K562 (cell line): ENCODE data around the gene RAB14. TPM values are rescaled to one million over a fixed set of nuclear protein-coding genes. Genes with fewer than 3 reads are reported as not detected.
A peak's percentile ranks its signal among the peaks of the same experiment; 100 is the strongest.

Source experiments
- BACH1 ChIP-seq: fragments of 200-800 bp; sonication (Bioruptor generic); IDR thresholded peaks from 2 replicates; pipeline ENCODE4 v1.6.1; 2016; ENCODE audit warnings: missing genetic modification characterization, missing compliant biosample characterization
- CXXC5 ChIP-seq: fragments of 250-450 bp; sonication (Bioruptor Pico); IDR thresholded peaks from 2 replicates; pipeline ENCODE4 v1.8.0; 2022; ENCODE audit warnings: inconsistent platforms, mild to moderate bottlenecking, moderate library complexity
- ELF1 ChIP-seq: fragments of 200-800 bp; sonication (Bioruptor generic); IDR thresholded peaks from 2 replicates; pipeline ENCODE4 v1.6.1; 2016; ENCODE audit warnings: missing genetic modification characterization, missing compliant biosample characterization
- GABPA ChIP-seq: fragments of 200-800 bp; sonication (Bioruptor generic); conservative IDR thresholded peaks from 2 replicates; pipeline ENCODE4 v1.6.1; 2016; ENCODE audit warnings: low read depth, missing genetic modification characterization, missing compliant biosample characterization
- GATAD2B ChIP-seq: fragments of 450-650 bp; IDR thresholded peaks from 2 replicates; pipeline ENCODE4 v1.6.1; 2017; ENCODE audit warnings: mild to moderate bottlenecking, borderline replicate concordance
- HDAC2 ChIP-seq: fragments of 450-650 bp; IDR thresholded peaks from 2 replicates; pipeline ENCODE4 v1.6.1; 2016; ENCODE audit warnings: mild to moderate bottlenecking
- KDM1A ChIP-seq, 2 experiments: fragments of 450-650 bp; IDR thresholded peaks; 2 replicates each; pipeline ENCODE4 v1.6.1; 2016; ENCODE audit warnings: mild to moderate bottlenecking in 2 of 2
- MAFF ChIP-seq: IDR thresholded peaks from 2 replicates; pipeline ENCODE4 v1.6.1; 2012; ENCODE audit warnings: low read length, improper control_type of control experiment
- PTTG1 ChIP-seq: fragments of 450-650 bp; IDR thresholded peaks from 2 replicates; pipeline ENCODE4 v1.6.1; 2016; ENCODE audit warnings: low read depth, mild to moderate bottlenecking, missing genetic modification characterization, missing compliant biosample characterization
- REST ChIP-seq, 2 experiments: fragments of 450-650 bp; formaldehyde crosslinking in 1 of 2; IDR thresholded peaks; 2 replicates each; pipeline versions ENCODE4 v1.4.0 to v1.6.1; 2014 to 2020; ENCODE audit warnings: mild to moderate bottlenecking in 2 of 2, borderline replicate concordance in 1 of 2, low read depth in 1 of 2
- SFPQ ChIP-seq: fragments of 200-400 bp; formaldehyde crosslinking; IDR thresholded peaks from 2 replicates; pipeline ENCODE4 v1.6.1; 2017; ENCODE audit warnings: mild to moderate bottlenecking, low read depth, low read length, moderate library complexity
- SMARCA4 ChIP-seq: fragments of 450-650 bp; IDR thresholded peaks from 2 replicates; pipeline ENCODE4 v1.6.1; 2016
- SREBF1 ChIP-seq: fragments of 150-350 bp; IDR thresholded peaks from 2 replicates; pipeline ENCODE4 v1.6.1; 2014; ENCODE audit warnings: antibody characterized with exemption, low read depth, low read length, borderline replicate concordance
- TBL1XR1 ChIP-seq, 2 experiments: IDR thresholded peaks; 2 replicates each; pipeline ENCODE4 v1.6.1; 2012; ENCODE audit warnings: improper control_type of control experiment in 2 of 2, low read length in 2 of 2, mild to moderate bottlenecking in 1 of 2
- ZBTB17 ChIP-seq: fragments of 450-650 bp; formaldehyde crosslinking; IDR thresholded peaks from 2 replicates; pipeline ENCODE4 v1.4.0; 2020; ENCODE audit warnings: mild to moderate bottlenecking
- ZKSCAN3 ChIP-seq: fragments of 250-450 bp; sonication (Bioruptor Pico); IDR thresholded peaks from 2 replicates; pipeline ENCODE4 v1.4.0; 2020
- ZNF644 ChIP-seq: fragments of 200-800 bp; sonication (Bioruptor generic); IDR thresholded peaks from 2 replicates; pipeline ENCODE4 v1.6.1; 2016; ENCODE audit warnings: low read depth, missing genetic modification characterization, missing compliant biosample characterization
- ZNF778 ChIP-seq: fragments of 450-650 bp; formaldehyde crosslinking; IDR thresholded peaks from 2 replicates; pipeline ENCODE4 v1.4.0; 2020; ENCODE audit warnings: mild to moderate bottlenecking, moderate library complexity
- ZNF785 ChIP-seq: fragments of 250-450 bp; sonication (Bioruptor Pico); IDR thresholded peaks from 2 replicates; pipeline ENCODE4 v1.4.0; 2020; ENCODE audit warnings: mild to moderate bottlenecking
- polyA plus RNA-seq, 8 experiments: library from polyadenylated mRNA; depleted of rRNA in 4 of 8; stranded (reverse) in 5 of 8; unstranded in 3 of 8; fragments of >200 nt; fragmentation: Nextera tagmentation in 2 of 8; fragmentation: Illumina TruSeq in 1 of 8; extraction: Ambion mirVana in 2 of 8; extraction: Trizol in 1 of 8; gene quantifications; 2 replicates each; pipeline versions ENCODE4 v1.2.1 to v1.2.3, GENCODE V29; 2011 to 2014; ENCODE audit warnings: inconsistent platforms in 1 of 8, missing spikeins in 1 of 8
- total RNA-seq, 7 experiments: library from RNA; depleted of rRNA in 6 of 7; stranded (reverse); fragments of >200 nt in 6 of 7; fragmentation: Illumina TruSeq in 2 of 7; extraction: Trizol in 2 of 7; gene quantifications; 2 replicates each; pipeline versions ENCODE4 v1.2.1 to v1.2.3, GENCODE V29; 2011 to 2021; ENCODE audit warnings: low replicate concordance in 1 of 7

RAB14 gene
- total and polyA plus RNA-seq, 9 of the 15 experiments (the other 6 are each of a cell fraction or from before 2014, with no cell fraction given), result 10.3 to 41.8 (median 20.9) TPM

- TF ChIP-seq CXXC5 (CRISPR knock-in tag), result no peak
- no peak for TF ChIP-seq BACH1 (tag)
- TF ChIP-seq ZNF778 (CRISPR knock-in tag), result no peak
- no peak for TF ChIP-seq ZNF644
- 0 out of 2 replicates have a peak, but pooled peaks have one; percentile 9 for TF ChIP-seq HDAC2
- 0 out of 2 replicates have a peak, but pooled peaks have one; percentile 3 for TF ChIP-seq MAFF
- TF ChIP-seq SFPQ, result no peak
- no peak for TF ChIP-seq ZKSCAN3 (CRISPR knock-in tag)
- TF ChIP-seq ZBTB17 (CRISPR knock-in tag), result no peak
- no peak for TF ChIP-seq GATAD2B
- no peak for TF ChIP-seq SMARCA4
- no peak for TF ChIP-seq ZNF785 (CRISPR knock-in tag)
- peak; percentile 93 for TF ChIP-seq ELF1 (tag)
- peak in 1 of 2 experiments; percentile 26; a peak in 1 of 4 replicates for TF ChIP-seq TBL1XR1 (IDR thresholded peaks at IDR 0.05; ENCODE audit: low read length in 2 of 2)
- peak; percentile 82 for TF ChIP-seq GABPA (tag)
- TF ChIP-seq REST (IDR thresholded peaks at IDR 0.05; ENCODE audit: borderline replicate concordance), result peak; percentile 89
- TF ChIP-seq REST (CRISPR knock-in tag; IDR thresholded peaks at IDR 0.05; ENCODE audit: low read depth), result no peak
- no peak for TF ChIP-seq PTTG1
- no peak for TF ChIP-seq SREBF1
- no peak for TF ChIP-seq KDM1A (IDR thresholded peaks at IDR 0.05)
Measured at GRCh38 chr9:121213136-121213806, 11.6 kb upstream of the RAB14 start (continued).
